ENCODE measurements around the gene MEA1.
"Not testable (repeated sequence)": the region's sequence is repeated elsewhere in the genome, so short reads cannot be mapped to it uniquely, and the experiment has no call there.

The MEA1 gene

GRCh38 chr6:43009124-43009523 is 4.6 kb downstream of the MEA1 start:
- DNase-seq (ENCODE audit: low read depth in 3 of 3): peak in 1 of 3 donors; percentile 21

GRCh38 chr6:43007126-43007525 is 6.6 kb downstream of the MEA1 start:
- DNase-seq (ENCODE audit: low read depth in 3 of 3): no peak

GRCh38 chr6:43006251-43006650 is 7.5 kb downstream of the MEA1 start:
- no peak for DNase-seq (ENCODE audit: low read depth in 3 of 3)

GRCh38 chr6:43005844-43006243 is 7.9 kb downstream of the MEA1 start:
- DNase-seq (ENCODE audit: low read depth in 3 of 3): no peak

GRCh38 chr6:43001843-43002242 is 11.9 kb downstream of the MEA1 start:
- no peak for DNase-seq (ENCODE audit: low read depth in 3 of 3)

- DNase-seq (ENCODE audit: low read depth in 3 of 3): not testable (repeated sequence)
Observed at GRCh38 chr6:42998205-42998604, 15.5 kb downstream of the MEA1 start.

GRCh38 chr6:42996513-42996912 is 17.2 kb downstream of the MEA1 start:
- DNase-seq (ENCODE audit: low read depth in 3 of 3): no peak

GRCh38 chr6:42993445-42993844 is 20.3 kb downstream of the MEA1 start:
- no peak for DNase-seq (ENCODE audit: low read depth in 3 of 3)

GRCh38 chr6:42989923-42990322 is 23.8 kb downstream of the MEA1 start:
- no peak for DNase-seq (ENCODE audit: low read depth in 3 of 3)

- no peak for DNase-seq (ENCODE audit: low read depth in 3 of 3)
Observed at GRCh38 chr6:42988486-42989020, 25.2 kb downstream of the MEA1 start.

- DNase-seq (ENCODE audit: low read depth in 3 of 3): no peak
Observed at GRCh38 chr6:42987533-42988451, 26.0 kb downstream of the MEA1 start.

- peak in 1 of 3 donors; percentile 8 for DNase-seq (ENCODE audit: low read depth in 3 of 3)
Observed at GRCh38 chr6:42984924-42985475, 28.7 kb downstream of the MEA1 start.

- DNase-seq (ENCODE audit: low read depth in 3 of 3): peak; percentile 91 to 96 (median 91)
Observed at GRCh38 chr6:42984001-42984923, 29.5 kb downstream of the MEA1 start, which contains the start of gene PPP2R5D. Gene PPP2R5D, plus strand, starts transcription at chr6:42984570. Its CDS starts 108 bp downstream, at chr6:42984678.

GRCh38 chr6:42981836-42982235 is 31.9 kb downstream of the MEA1 start:
- DNase-seq (ENCODE audit: low read depth in 3 of 3): no peak

- DNase-seq (ENCODE audit: low read depth in 3 of 3): peak in 1 of 3 donors; percentile 37
Observed at GRCh38 chr6:42979523-42980177, 34.1 kb downstream of the MEA1 start.

GRCh38 chr6:42978839-42979522 is 34.8 kb downstream of the MEA1 start, which contains the start of gene PEX6:
Gene PEX6, minus strand, starts transcription at chr6:42979181. Its CDS starts 31 bp downstream, at chr6:42979150.
- DNase-seq (ENCODE audit: low read depth in 3 of 3): peak; percentile 75 to 94 (median 90)

- DNase-seq (ENCODE audit: low read depth in 3 of 3): no peak
Observed at GRCh38 chr6:42978487-42978838, 35.3 kb downstream of the MEA1 start.

- DNase-seq (ENCODE audit: low read depth in 3 of 3): no peak
Observed at GRCh38 chr6:42974919-42975505, 38.7 kb downstream of the MEA1 start.

- DNase-seq (ENCODE audit: low read depth in 3 of 3): no peak
Observed at GRCh38 chr6:42973926-42974325, 39.8 kb downstream of the MEA1 start.

GRCh38 chr6:42971746-42972327 is 41.9 kb downstream of the MEA1 start:
- no peak for DNase-seq (ENCODE audit: low read depth in 3 of 3)

All from stimulated activated CD4-positive, alpha-beta T cell treated with anti-CD3 and anti-CD28 coated beads, TNF-alpha, amount 100 ng/mL, for 48 hours (primary cell).